HL-60 (cell line): ENCODE measurements around the gene CHST9.

Experiments
- DNase-seq, 2 experiments: peaks; one replicate each; pipeline ENCODE4 v3.0.0-alpha.2; 2010 to 2020; ENCODE audit warnings: low read depth in 1 of 2, low spot score in 1 of 2
- H3K27ac ChIP-seq: fragments of 250-450 bp; sonication (Bioruptor Pico); replicated peaks from 2 replicates; pipeline ENCODE4 v1.5.1; 2020; ENCODE audit warnings: mild to moderate bottlenecking, moderate library complexity
- H3K27me3 ChIP-seq: fragments of 250-450 bp; sonication (Bioruptor Pico); 2 replicates; pipeline ENCODE4 v1.5.1; 2021; ENCODE audit warnings: mild to moderate bottlenecking, moderate library complexity; ENCODE audit not compliant: insufficient read depth, poor library complexity, severe bottlenecking
- H3K4me3 ChIP-seq: replicated peaks from 2 replicates; pipeline ENCODE4 v1.5.1; 2011; ENCODE audit warnings: mild to moderate bottlenecking, control low read depth, low read length; ENCODE audit not compliant: insufficient read depth
- CTCF ChIP-seq: IDR thresholded peaks from one replicate; pipeline ENCODE4 v1.5.1; 2011; ENCODE audit warnings: low read length, control low read depth, inconsistent platforms; ENCODE audit not compliant: insufficient read depth
- GABPA ChIP-seq: IDR thresholded peaks from 2 replicates; pipeline ENCODE4 v1.6.1; 2012; ENCODE audit warnings: low read depth
- POLR2AphosphoS5 ChIP-seq: IDR thresholded peaks from 2 replicates; pipeline ENCODE4 v1.6.1; 2012; ENCODE audit warnings: low read depth
- REST ChIP-seq: IDR thresholded peaks from 2 replicates; pipeline ENCODE4 v1.6.1; 2012; ENCODE audit warnings: low read depth; ENCODE audit not compliant: insufficient replicate concordance
- SPI1 ChIP-seq: IDR thresholded peaks from 2 replicates; pipeline ENCODE4 v1.6.1; 2012; ENCODE audit warnings: low read depth, mild to moderate bottlenecking, borderline replicate concordance

Gene CHST9

DNA sequence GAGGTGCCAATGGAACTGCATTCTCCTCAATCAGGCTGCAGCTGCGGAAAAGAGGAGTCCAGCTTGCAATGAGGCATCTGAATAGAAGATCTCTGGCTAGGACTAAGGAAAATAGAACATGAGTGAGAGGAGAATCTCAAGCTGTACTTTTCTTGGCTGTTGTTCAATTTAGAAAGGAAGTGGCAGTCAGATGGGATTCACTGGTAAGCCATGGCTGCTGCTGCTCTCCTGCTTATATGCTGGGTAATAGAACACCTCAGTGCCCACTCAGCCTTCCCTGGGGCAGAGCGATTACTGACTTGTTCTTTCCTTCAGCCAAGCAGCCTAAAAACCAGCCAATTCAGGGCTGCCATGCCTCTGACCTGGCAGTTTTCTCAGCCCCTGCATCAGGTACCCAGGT is 17.6 kb upstream of the CHST9 start:
- Histone ChIP-seq H3K27ac (no peak overlapping the region), H3K4me3 (no peak overlapping the region), H3K27me3 (no peaks in the 10 kb centered on the region)
- TF ChIP-seq POLR2AphosphoS5 (no peak), CTCF (no peak), SPI1 (no peak), GABPA (no peak), REST (no peak)
- DNase-seq, result no peak

GRCh38 chr18:27198036-27198435 is 12.9 kb upstream of the CHST9 start:
- TF ChIP-seq CTCF, result no peak
- TF ChIP-seq POLR2AphosphoS5, result no peak
- no peak for TF ChIP-seq GABPA
- TF ChIP-seq REST, result no peak
- TF ChIP-seq SPI1, result no peak

DNA sequence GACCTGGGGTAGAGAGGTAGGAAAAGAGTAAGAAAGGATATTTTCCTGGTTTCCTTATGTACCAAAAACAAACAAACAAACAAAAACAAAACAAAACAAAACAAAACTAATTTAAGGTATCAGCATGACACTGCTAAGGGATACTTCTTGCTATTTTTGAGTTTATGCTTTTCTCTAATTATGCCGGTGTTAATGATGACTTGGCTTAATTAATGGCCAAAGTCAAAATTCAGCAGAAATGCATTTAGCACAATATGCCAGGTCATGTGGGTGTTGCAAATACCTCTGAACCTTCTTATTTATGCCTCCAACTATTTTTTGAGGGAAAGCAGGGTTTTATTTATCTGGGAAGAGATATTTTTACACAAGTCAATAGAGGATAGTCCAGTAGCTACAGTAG is 3.2 kb upstream of the CHST9 start:
- no peak for DNase-seq
- H3K27ac ChIP-seq, result no peak overlapping the region
- H3K4me3 ChIP-seq, result no peak overlapping the region
- H3K27me3 ChIP-seq, result peaks cover 36% of the 10 kb centered on the region
- no peak for TF ChIP-seq GABPA
- no peak for TF ChIP-seq POLR2AphosphoS5
- no peak for TF ChIP-seq SPI1
- no peak for TF ChIP-seq CTCF
- TF ChIP-seq REST, result no peak

More at GRCh38 chr18:27198036-27198435, 12.9 kb upstream of the CHST9 start:
- no peaks in the 10 kb centered on the region for H3K27me3 ChIP-seq
- H3K27ac ChIP-seq, result no peak overlapping the region
- H3K4me3 ChIP-seq, result no peak overlapping the region
- no peak for DNase-seq
